ENCODE measurements around the gene STXBP6. TPM values are rescaled to one million over a fixed set of nuclear protein-coding genes. Genes with fewer than 3 reads are reported as not detected.

Gene STXBP6
- total RNA-seq, 2 experiments from 2014 or later: not detected

DNA sequence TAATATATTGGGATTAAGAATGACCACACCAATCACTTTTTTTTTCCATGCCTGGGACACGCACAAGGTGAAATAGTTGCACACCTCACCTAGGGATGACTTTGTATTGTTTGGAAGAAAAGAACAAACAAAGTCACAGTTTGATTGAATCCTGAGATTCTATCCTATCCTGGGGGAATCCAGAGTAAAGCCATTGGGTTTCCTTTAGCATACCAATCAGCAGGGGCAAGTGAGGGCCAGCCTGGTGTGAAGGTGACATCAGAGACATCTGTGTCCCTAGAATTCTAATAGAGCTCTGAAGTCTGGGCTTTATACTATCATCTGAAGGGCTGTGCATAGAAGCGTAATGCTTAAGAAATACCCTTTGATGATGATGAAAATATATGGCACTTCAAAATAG is 199.9 kb downstream of the STXBP6 start:
- Histone ChIP-seq H3K27ac (ENCODE audit: low read depth in 1 of 2, low read length in 2 of 2) (no peak overlapping the region), H3K4me3 (ENCODE audit: low read length) (no peak overlapping the region), H3K4me1 (ENCODE audit: insufficient read depth, low read length) (no peaks in the 10 kb centered on the region), H3K9me3 (ENCODE audit: control insufficient read depth in 1 of 2, insufficient read depth in 1 of 2, low read length in 2 of 2) (no peaks in the 10 kb centered on the region), H3K36me3 (ENCODE audit: insufficient read depth, low read length) (no peaks in the 10 kb centered on the region), H3K27me3 (ENCODE audit: control insufficient read depth in 1 of 2, insufficient read depth in 2 of 2, low read length in 2 of 2) (peaks cover 0 to 7% of the 10 kb centered on the region in 2 experiments)
- Mint-ChIP-seq H3K9me3 (no peaks in the 10 kb centered on the region), H3K36me3 (ENCODE audit: low read depth) (no peaks in the 10 kb centered on the region), H3K4me1 (ENCODE audit: low read depth) (no peaks in the 10 kb centered on the region), H3K27me3 (peaks cover 17% of the 10 kb centered on the region), H3K4me3 (no peak overlapping the region), H3K27ac (no peak overlapping the region)
- ChIA-PET CTCF (no interaction called here), POLR2A (no interaction called here)
- TF ChIP-seq, protein P1, sequence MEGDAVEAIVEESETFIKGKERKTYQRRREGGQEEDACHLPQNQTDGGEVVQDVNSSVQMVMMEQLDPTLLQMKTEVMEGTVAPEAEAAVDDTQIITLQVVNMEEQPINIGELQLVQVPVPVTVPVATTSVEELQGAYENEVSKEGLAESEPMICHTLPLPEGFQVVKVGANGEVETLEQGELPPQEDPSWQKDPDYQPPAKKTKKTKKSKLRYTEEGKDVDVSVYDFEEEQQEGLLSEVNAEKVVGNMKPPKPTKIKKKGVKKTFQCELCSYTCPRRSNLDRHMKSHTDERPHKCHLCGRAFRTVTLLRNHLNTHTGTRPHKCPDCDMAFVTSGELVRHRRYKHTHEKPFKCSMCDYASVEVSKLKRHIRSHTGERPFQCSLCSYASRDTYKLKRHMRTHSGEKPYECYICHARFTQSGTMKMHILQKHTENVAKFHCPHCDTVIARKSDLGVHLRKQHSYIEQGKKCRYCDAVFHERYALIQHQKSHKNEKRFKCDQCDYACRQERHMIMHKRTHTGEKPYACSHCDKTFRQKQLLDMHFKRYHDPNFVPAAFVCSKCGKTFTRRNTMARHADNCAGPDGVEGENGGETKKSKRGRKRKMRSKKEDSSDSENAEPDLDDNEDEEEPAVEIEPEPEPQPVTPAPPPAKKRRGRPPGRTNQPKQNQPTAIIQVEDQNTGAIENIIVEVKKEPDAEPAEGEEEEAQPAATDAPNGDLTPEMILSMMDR (IDR thresholded peaks at IDR 0.05): no peak
- ATAC-seq (ENCODE audit: poor library complexity) (no peak), DNase-seq (no peak)
- intact Hi-C loops (cut with DNase I, micrococcal nuclease): no loop called here

DNA sequence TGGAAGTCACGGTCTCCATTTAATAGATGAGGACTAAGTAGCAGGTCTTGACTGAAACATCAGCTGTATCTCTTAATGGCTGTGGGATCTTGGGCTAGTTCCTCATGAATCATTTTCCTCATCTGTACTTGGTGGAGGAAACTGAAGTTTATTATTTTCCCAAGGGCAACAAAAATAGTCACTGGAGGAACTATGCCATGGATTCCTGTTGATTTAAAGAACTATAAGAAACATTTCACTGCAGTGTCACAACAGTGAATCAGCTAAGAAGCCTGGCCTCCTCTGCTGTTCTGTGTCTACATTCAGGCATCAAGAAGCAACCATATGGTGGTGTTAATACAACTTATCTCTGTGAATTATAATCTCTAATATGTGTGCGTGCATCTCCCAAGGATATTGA is 200.5 kb downstream of the STXBP6 start:
- ChIA-PET CTCF (no interaction called here), POLR2A (no interaction called here)
- Histone ChIP-seq H3K4me1 (ENCODE audit: insufficient read depth, low read length) (no peaks in the 10 kb centered on the region), H3K27ac (ENCODE audit: low read depth in 1 of 2, low read length in 2 of 2) (no peak overlapping the region), H3K36me3 (ENCODE audit: insufficient read depth, low read length) (no peaks in the 10 kb centered on the region), H3K4me3 (ENCODE audit: low read length) (no peak overlapping the region), H3K27me3 (ENCODE audit: control insufficient read depth in 1 of 2, insufficient read depth in 2 of 2, low read length in 2 of 2) (peaks cover 0 to 7% of the 10 kb centered on the region in 2 experiments), H3K9me3 (ENCODE audit: control insufficient read depth in 1 of 2, insufficient read depth in 1 of 2, low read length in 2 of 2) (no peaks in the 10 kb centered on the region)
- Mint-ChIP-seq H3K4me3 (no peak overlapping the region), H3K36me3 (ENCODE audit: low read depth) (no peaks in the 10 kb centered on the region), H3K9me3 (no peaks in the 10 kb centered on the region), H3K27me3 (peaks cover 17% of the 10 kb centered on the region), H3K4me1 (ENCODE audit: low read depth) (no peaks in the 10 kb centered on the region), H3K27ac (no peak overlapping the region)
- DNase-seq (no peak), ATAC-seq (ENCODE audit: poor library complexity) (no peak)
- intact Hi-C loops (cut with DNase I, micrococcal nuclease): no loop called here
- TF ChIP-seq, protein P1 (IDR thresholded peaks at IDR 0.05): no peak

DNA sequence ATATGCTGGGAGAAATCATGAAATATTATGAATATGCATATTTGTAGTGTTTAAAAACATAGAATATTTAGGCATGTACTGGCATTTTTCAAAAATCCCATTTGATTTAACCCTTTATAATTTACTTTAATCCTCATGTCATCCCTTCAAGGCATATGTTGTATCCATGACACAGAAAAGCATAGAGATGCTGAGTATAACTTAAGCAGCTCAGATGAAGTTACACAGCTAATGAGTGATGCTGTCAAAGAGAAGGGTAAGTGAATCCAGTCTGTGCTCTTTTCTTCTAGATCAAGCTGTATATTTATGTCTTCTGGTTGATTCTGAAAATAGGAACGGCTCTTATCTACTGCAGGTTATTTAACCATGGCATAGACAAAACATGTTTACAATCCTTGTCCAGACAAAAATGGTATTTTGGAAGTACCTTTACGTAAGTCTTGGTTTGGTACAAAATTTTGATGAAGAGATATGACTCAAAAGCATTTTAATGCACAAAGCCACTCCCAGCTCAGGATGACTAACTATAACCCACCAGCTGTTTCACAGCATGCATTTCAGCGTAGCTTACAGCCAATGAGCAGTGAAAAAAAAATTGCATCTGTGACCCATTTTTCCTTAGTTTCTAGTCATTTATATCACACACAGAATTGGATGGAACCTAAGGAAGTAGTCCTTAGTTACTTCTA is 201.7 kb downstream of the STXBP6 start:
- no peaks in the 10 kb centered on the region for H3K4me1 Mint-ChIP-seq (ENCODE audit: low read depth)
- Histone ChIP-seq H3K4me1 (ENCODE audit: insufficient read depth, low read length) (no peaks in the 10 kb centered on the region), H3K27ac (ENCODE audit: low read depth in 1 of 2, low read length in 2 of 2) (no peak overlapping the region), H3K36me3 (ENCODE audit: insufficient read depth, low read length) (no peaks in the 10 kb centered on the region), H3K9me3 (ENCODE audit: control insufficient read depth in 1 of 2, insufficient read depth in 1 of 2, low read length in 2 of 2) (no peaks in the 10 kb centered on the region), H3K27me3 (ENCODE audit: control insufficient read depth in 1 of 2, insufficient read depth in 2 of 2, low read length in 2 of 2) (peaks cover 0 to 7% of the 10 kb centered on the region in 2 experiments), H3K4me3 (ENCODE audit: low read length) (no peak overlapping the region)
- no peaks in the 10 kb centered on the region for H3K9me3 Mint-ChIP-seq
- TF ChIP-seq, protein P1 (IDR thresholded peaks at IDR 0.05): no peak
- H3K27ac Mint-ChIP-seq: no peak overlapping the region
- DNase-seq (no peak), ATAC-seq (ENCODE audit: poor library complexity) (no peak)
- no peaks in the 10 kb centered on the region for H3K36me3 Mint-ChIP-seq (ENCODE audit: low read depth)
- H3K27me3 Mint-ChIP-seq: peaks cover 10% of the 10 kb centered on the region
- CTCF ChIA-PET: no interaction called here
- intact Hi-C loops (cut with DNase I, micrococcal nuclease): no loop called here
- POLR2A ChIA-PET: no interaction called here
- no peak overlapping the region for H3K4me3 Mint-ChIP-seq

Measured in CD4-positive, alpha-beta T cell (primary cell).